CD4-positive, alpha-beta T cell treated with Interleukin-2 at 100 ng/mL for 4 hours (primary cell): ENCODE data around the gene GOLGA8R.
"Not testable (repeated sequence)": the region's sequence is repeated elsewhere in the genome, so short reads cannot be mapped to it uniquely, and the experiment has no call there.

Experiments
- DNase-seq: peaks from one replicate; pipeline ENCODE4 v3.0.0-alpha.2; 2020; ENCODE audit warnings: low spot score

Gene GOLGA8R, protein sequence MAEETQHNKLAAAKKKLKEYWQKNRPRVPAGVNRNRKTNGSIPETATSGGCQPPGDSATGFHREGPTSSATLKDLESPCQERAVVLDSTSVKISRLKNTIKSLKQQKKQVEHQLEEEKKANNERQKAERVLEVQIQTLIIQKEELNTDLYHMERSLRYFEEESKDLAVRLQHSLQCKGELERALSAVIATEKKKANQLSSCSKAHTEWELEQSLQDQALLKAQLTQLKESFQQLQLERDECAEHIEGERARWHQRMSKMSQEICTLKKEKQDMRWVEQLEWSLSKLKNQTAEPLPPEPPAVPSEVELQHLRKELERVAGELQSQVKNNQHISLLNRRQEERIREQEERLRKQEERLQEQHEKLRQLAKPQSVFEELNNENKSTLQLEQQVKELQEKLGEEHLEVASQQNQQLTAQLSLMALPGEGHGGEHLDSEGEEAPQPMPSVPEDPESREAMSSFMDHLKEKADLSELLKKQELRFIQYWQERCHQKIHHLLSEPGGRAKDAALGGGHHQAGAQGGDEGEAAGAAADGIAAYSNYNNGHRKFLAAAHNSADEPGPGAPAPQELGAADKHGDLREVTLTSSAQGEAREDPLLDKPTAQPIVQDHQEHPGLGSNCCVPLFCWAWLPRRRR

DNA sequence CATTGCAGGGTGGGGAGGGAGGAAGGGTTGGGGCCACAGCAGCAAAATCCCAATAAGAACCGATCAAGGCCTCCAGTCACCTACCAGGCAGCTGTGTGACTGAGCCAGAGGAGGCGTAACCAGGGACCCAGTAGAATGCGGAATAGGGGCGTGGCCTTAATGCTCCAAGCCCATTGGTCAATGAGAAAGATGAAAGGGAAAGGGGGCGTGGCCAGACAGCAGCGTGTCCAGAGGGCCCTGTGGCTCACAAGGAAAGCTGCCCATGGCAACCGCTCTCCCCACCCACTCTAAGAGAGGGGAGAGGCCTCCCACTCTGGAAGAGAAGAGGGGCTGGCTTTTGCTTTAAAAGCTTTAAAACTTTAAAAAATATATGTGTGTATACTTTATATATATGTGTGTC lies at the start of gene GOLGA8R:
Gene GOLGA8R (minus strand): TSS at position 101 of the 400 bp plus-strand sequence. CDS start 98 bp downstream, at position 3.
- DNase-seq = not testable (repeated sequence)

DNA sequence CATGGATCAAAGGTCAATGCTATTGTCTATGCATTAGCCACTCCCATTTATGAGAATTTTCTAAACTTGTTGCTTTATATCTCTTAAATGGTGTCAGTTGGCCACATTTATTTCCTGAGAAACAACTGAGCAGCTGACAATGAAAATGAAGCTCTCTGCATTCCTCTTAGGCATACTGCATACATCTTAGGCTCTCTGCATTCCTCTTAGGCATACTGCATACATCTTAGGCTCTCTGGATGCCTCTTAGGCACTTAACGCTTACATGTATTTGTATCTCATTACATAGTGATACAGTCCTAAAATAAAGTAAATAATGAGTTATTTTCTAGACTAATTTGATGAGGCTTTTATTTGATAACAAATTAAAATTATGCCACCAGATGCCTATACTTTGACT lies 49.8 kb upstream of the GOLGA8R start:
- DNase-seq = not testable (repeated sequence)

DNA sequence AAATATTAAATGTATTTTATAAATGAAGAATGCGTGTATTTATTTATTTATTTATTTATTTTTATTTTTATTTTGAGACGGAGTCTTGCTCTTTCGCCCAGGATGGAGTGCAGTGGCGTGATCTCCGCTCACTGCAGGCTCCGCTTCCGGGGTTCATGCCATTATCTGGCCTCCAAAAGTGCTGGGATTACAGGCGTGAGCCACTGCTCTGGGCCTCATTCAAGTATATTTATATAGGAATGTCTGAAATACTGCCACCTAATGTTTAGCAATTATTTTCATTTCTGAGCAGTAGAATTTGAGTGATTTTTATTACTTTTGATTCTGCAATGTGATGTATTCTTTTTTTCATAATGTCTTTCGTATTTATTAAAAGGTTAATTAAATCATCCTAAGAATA lies 48.1 kb upstream of the GOLGA8R start:
- not testable (repeated sequence) for DNase-seq

DNA sequence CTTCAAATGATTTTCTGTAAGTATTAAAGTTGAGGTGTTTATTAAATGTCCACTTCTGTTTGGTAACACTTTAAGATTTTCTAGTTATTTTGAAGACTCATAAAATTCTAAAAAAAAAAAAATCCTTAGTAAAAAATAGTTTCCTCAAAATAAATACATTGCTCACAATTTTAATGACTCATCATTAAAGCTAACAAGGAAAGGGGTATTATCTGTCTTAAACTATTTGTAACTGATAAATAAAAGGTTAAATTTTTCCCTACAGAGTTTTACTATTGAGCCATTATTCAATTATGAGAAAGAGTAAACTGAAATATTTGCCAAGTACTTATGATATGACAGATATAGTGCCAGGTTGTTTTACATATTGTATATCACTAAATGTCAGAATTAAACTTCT lies 38.6 kb upstream of the GOLGA8R start:
- DNase-seq = not testable (repeated sequence)

DNA sequence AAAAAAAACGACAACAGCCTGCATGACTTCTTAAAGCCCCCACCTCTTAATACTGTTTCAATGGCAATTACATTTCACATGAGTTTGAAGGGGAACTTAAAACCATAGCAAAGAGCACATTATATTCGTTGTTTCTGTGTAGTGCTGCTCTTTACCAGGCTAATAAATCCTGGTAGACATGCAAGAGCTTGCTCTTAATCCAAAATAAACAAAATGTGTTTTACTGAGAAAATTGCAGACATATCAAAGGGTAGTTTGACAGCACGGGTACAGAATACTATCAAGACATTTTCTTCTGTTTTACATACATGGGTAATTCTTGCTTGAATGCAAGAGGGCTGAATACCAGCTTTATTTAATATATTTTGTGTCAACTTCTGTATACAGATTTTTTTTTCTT lies 24.3 kb upstream of the GOLGA8R start:
- not testable (repeated sequence) for DNase-seq

DNA sequence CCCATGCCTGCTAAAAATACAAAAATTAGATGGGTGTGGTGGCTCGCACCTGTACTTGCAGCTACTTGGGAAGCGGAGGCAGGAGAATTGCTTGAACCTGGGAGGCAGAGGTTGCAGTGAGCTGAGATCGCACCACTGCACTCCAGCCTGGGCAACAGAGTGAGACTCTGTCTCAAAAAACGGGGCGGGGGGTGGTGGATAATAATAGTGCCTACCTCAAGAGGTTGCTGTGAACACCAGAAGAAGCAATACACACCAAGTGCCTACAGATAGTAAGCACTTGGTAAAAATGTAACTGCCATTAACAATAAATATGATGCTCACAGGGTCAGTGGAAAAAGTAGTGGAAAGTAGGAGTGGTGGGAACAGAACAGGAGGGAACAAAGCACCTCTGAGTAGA lies 21.8 kb upstream of the GOLGA8R start:
- DNase-seq = not testable (repeated sequence)

DNA sequence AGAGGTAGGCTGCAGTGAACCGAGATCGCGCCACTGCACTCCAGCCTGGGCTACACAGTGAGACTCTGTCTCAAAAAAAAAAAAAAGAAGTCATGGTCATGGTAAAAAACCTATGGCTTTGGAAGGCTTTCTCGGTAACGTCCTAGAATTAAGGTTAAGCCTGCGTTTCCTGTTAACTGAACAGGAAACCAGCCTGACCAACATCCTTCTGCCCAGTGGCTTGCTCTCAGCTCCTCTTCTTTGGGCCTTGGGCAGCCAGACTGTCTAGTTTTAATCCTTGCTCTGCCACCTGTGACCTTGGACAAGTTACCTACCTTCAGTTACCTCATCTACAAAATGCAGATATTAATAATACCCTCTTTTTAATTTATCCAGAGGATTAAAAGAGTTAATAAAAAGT lies 6.7 kb upstream of the GOLGA8R start:
- DNase-seq = not testable (repeated sequence)

DNA sequence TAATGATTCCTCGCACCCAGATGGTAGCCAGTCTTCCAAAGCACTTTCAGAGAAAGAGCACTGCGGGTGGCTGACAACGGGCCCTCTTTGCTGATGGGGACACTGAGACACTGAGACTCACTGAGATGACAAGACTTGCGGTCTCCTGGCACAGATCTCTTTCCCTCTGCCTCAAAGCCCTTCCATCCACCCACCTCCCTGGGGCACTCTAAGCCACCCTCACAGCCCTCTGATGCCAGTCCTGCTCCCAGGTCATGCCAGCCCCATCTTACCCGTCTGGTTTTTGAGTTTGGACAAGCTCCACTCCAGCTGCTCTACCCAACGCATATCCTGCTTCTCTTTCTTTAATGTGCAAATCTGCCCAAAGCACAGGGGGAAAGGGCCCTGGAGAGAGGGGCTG lies 6.4 kb downstream of the GOLGA8R start:
- peak; percentile 0 for DNase-seq

DNA sequence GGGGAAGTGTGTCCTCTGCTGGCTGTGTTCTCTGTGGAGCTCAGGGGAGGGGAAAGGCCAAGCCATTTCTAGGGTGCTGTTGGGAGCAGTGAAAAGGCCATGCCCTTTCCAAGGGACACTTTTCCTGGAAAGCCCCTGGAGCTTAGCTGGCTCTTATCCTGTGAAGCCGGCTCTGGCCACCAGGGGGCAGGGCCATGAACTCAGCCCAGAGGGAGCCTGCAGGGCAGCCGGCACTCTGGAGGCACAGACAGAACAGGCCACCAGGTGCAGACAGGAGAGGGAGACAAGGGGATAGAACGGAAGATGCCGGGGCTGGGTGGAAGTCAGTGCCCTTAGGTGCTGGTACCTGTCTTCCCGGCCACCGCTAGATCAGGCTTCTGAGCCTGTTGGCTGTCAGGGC lies 15.1 kb downstream of the GOLGA8R start:
- peak; percentile 60 for DNase-seq

DNA sequence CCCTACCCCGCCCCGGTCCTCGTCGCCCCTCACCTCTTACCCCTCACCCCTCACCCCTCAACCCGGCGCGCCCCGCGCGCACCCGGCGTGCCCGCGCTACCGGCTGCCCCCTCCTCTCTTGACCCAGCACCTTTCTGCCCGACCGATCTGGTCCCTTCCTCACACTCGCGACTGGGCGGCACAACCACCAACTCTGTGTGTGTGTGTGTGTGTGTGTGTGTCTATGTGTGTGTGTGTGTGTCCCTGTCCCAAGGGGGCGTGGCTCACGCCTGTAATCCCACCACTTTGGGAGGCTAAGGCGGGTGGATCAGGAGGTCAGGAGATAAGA lies 20.4 kb downstream of the GOLGA8R start:
- not testable (repeated sequence) for DNase-seq

DNA sequence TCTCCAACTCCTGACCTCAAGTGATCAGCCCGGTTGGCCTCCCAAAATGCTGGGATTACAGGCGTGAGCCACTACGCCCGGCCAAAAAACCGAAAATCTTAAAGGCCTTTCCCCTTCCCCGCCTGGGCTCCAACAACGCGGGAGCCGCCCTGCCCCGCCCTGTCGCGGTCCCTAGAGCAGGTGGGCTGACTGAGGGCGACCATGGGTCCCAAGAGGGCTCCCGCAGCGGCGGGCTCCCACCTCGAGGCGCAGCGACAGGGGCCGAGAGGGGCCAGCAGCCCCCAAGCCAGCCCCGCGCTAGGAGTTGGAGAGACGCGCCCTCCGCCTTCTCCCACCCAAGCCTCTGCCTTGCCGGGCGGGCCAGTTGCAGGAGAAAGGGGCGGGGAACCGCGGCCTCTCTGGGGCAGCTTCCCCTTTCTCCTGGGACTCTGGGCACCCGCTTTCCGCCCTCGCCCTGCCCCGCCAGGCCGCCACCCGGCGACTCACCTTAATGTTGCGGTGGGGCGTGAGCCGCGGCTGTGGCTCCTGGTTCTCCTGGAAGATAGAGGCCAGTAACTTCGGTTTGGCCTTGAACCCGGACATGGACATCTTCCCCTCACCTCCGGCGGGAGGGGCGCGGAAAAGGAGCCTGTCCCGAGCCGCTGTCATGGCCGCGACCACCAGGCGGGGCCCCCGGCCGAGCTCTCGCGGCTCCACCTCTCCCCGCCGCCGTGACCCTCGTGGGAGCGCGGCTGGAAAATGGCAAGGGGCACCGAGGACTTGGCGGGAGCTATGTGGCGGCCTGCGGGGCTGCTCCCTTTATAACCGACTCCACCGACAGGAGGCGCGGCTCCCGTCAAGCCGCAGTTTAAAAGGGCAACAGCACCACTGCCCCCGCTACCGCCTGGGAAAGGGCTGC lies 21.0 kb downstream of the GOLGA8R start, which contains the start of gene CHRFAM7A:
Gene CHRFAM7A (minus strand): TSS at position 775 of the 898 bp plus-strand sequence. CDS start 10,189 bp downstream, outside the sequence.
- not testable (repeated sequence) for DNase-seq

DNA sequence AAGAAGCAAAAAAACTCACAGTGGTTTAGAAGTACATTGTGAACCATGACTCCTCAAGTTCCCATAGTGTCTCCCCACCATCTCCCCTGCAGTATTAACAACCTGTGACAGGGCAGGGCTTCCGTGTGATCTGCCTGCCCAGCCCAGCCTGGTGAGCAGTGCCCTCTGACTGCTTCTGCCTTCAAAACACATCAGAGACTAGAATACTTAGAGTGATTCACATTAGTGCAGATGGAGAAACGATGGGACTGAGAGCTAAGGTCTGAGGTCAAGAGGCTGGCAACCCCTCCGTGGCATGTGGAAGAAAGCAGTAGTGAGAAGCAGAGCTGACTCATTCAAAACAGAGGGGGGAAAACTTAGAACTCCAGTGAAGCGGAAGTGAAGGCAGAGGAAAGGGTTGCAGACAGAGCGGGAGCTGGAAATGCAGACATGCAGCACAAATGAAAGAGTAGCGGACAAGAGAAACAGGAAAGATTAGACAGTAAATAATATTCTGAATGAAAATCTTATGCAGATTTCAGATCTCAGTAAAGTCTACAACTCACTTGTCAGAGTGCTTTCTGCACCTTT lies 27.7 kb downstream of the GOLGA8R start:
- DNase-seq = not testable (repeated sequence)

DNA sequence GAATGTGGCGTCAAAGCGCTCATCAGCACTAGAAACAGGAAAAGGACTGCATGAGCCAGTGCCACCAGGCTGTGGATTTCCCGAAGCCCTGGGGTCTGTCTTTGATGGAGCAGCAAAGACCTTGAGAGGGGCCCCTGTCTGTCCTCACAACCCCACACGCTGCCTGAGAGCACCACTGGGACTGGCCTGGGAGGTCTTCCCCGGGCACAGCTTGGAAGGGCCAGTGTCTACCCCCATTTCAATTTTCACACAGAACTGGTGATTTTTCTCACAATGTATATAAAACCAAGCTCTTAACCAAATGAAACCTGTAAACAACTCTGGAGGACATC lies 37.0 kb downstream of the GOLGA8R start:
- DNase-seq = not testable (repeated sequence)

DNA sequence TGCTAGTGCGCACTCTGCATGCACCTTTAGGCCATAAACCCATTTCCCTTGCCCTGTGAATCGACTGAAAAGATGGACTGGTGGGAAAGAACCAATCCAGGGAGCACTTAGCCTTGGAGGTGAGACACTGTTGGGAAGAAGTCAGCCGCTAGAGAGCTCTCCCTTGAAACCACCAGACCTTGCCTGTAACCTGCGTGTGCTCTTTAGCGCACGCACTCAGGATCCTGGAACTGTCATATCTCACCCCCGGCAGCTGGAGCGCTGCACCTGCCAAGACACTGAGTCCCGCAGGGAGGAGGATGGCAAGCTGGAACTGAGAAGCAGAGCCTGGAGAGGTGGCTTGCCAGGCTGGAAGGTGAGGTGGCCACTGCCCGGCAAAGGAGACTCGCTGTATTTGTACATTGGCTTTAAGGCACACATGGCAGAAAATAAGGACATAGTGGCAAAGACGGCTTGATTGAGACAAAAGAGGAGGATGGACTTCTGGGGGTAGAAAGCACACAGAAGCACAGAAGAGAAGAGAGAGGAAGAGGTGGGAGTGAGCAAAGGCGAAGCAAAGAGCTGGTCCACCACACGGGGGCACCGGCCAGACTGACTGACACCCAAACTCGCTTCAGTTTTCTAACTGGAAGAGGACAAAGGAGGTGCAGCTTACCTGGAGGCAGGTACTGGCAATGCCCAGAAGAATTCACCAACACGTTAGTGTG lies 37.5 kb downstream of the GOLGA8R start:
- not testable (repeated sequence) for DNase-seq

DNA sequence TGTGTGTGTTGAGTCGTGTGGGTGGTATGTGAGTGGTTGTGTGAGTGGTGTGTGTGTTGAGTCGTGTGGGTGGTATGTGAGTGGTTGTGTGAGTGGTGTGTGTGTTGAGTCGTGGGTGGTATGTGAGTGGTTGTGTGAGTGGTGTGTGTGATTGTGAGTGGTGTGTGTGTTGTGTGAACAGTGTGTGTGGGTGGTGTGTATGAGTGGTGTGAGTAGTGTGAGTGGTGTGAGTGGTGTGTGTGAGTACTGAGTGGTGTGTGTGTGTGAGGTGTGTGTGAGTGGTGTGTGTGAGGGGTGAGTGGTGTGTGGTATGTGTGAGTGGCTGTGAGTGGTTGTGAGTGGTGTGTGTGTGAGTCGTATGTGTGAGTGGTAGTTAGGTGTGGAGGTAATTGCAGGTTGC lies 38.2 kb downstream of the GOLGA8R start:
- DNase-seq = not testable (repeated sequence)

DNA sequence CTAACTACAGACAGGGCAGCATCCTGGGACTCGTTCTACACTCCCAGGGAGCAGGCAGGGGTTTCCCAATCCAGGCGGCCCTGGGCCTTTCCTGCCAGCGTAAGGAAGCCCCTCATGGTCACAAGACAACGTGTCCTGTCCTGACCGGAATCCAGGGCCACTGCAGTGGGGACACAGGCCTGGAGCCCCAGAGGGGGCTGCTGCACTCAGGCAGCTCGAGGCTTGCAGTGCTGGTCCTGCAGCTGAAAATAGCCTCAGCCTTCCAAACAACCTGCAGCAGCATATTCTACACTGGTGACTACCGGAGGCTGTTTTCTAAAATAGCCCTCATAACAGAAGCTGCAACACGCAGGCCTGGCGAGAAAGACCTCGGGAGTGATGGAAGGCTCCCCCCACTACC lies 39.2 kb downstream of the GOLGA8R start:
- not testable (repeated sequence) for DNase-seq

DNA sequence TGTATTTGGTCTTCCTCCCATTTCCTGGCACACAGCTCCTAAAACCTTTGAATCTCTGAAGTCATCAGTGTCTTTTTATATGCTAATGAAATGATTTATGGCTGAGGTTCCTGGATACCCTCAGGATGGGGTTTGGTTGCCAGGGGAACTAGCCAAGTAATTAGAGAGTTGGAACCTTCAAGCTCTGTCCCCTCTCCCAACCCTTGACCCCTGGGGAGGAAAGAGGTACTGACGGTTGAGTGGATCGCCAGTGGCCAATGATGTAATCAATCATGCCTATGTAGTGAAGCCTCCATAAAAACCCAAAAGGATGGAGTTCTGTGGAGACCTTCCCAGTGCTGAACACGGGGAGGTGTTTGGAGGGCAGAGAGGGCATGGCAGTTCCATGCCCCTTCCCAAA lies 45.8 kb downstream of the GOLGA8R start:
- not testable (repeated sequence) for DNase-seq

DNA sequence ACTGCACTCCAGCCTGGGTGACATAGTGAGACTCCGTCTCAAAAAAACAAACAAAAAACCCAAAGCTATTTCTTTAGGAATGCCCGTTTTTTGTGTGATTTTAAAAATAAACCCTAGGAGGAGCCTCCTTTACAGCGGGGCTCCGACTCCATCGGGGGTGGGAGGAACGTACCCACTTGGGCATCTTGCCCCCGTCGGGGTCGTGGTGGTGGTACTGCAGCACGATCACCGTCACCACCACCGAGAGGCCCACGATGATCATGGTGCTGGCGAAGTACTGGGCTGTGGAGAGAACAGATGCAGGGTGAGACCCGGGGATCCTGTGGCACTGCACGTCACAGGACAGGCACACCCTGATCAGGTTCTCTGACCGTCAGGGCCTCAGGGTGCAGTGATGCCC lies 46.8 kb downstream of the GOLGA8R start:
- DNase-seq = not testable (repeated sequence)

DNA sequence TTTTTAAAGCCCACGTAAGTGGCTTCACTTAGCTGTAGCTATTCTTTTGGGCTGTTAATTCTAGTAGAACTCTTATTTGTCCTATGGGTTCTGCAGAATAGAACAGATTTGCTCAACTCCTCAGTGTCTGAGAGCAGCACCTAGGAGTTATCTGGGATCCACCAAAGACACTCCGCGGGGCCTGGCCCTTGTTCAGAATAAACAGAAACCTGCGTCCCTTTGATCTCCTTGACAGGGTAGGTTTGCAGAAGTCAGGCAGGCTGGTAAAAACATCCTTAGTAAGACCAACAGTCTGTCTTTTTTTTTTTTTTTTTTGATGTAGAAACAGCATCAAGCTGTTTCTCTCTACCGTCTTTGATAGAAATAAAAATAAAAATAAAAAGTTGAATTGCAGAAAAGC lies 52.7 kb downstream of the GOLGA8R start:
- not testable (repeated sequence) for DNase-seq

DNA sequence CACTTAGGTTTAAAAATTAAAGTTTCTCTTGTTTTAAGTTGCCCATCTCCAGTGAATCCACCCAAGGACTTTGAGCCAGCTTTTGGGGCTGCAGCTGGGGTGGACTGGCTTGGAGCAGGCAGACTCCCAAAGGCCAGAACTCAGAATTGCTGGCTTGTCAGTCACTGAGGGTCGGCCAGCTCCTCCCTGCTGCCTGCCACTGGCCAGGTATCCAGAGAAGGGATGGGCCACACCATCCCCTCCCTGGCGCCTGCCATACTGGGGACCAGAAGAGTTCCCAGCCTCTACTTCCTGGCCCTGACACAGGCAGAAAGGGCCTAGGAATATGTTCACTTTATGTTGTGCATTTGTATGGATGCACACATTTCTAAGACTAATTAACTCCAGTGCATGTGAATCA lies 53.1 kb downstream of the GOLGA8R start:
- not testable (repeated sequence) for DNase-seq

DNA sequence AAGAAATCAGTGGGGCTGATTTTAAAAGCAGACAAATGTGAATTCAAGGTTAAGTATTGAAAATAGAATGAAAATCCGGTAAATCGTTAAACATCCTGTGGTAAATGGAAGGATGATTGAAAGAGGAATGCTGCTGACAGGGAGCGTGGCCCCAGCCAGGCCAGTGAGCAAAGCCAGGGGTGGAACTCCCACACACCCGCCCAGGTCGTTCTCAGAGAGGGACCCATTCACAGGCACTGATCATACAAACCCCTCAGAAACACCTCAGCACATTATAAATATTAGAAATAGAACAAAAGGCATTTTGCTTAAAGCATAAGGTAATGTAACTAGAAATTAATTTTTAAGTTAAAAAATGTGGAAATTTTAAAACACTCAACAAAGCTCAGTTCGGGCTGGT lies 59.0 kb downstream of the GOLGA8R start:
- not testable (repeated sequence) for DNase-seq
